ENCODE results near the gene CTDSPL.

The CTDSPL gene

GRCh38 chr3:37899711-37900306 is 38.1 kb downstream of the CTDSPL start:
- TF ChIP-seq CTCF (IDR thresholded peaks at IDR 0.05; ENCODE audit: insufficient read depth, missing control alignments): no peak
- DNase-seq (ENCODE audit: insufficient read length, low spot score) (no peak), FAIRE-seq (no peak)

- no peak for DNase-seq (ENCODE audit: insufficient read length, low spot score)
- FAIRE-seq: no peak
- TF ChIP-seq CTCF (IDR thresholded peaks at IDR 0.05; ENCODE audit: insufficient read depth, missing control alignments): no peak
These were observed 40.0 kb downstream of the CTDSPL start for GRCh38 chr3:37901721-37902120.

- DNase-seq (ENCODE audit: insufficient read length, low spot score) (no peak), FAIRE-seq (no peak)
- TF ChIP-seq CTCF (IDR thresholded peaks at IDR 0.05; ENCODE audit: insufficient read depth, missing control alignments): no peak
These were observed 41.0 kb downstream of the CTDSPL start for GRCh38 chr3:37902674-37903073.

- no peak for FAIRE-seq
These were observed 41.6 kb downstream of the CTDSPL start for GRCh38 chr3:37903320-37903719.

GRCh38 chr3:37903734-37904133 is 42.1 kb downstream of the CTDSPL start:
- DNase-seq (ENCODE audit: insufficient read length, low spot score): no peak
- FAIRE-seq: no peak
- TF ChIP-seq CTCF (IDR thresholded peaks at IDR 0.05; ENCODE audit: insufficient read depth, missing control alignments): no peak

More at GRCh38 chr3:37903320-37903719, 41.6 kb downstream of the CTDSPL start:
- no peak for DNase-seq (ENCODE audit: insufficient read length, low spot score)
- TF ChIP-seq CTCF (IDR thresholded peaks at IDR 0.05; ENCODE audit: insufficient read depth, missing control alignments): no peak

- FAIRE-seq (no peak), DNase-seq (ENCODE audit: insufficient read length, low spot score) (no peak)
- TF ChIP-seq CTCF (IDR thresholded peaks at IDR 0.05; ENCODE audit: insufficient read depth, missing control alignments): no peak
These were observed 42.9 kb downstream of the CTDSPL start for GRCh38 chr3:37904601-37905000.

GRCh38 chr3:37905346-37905745 is 43.7 kb downstream of the CTDSPL start:
- FAIRE-seq: no peak
- TF ChIP-seq CTCF (IDR thresholded peaks at IDR 0.05; ENCODE audit: insufficient read depth, missing control alignments): no peak
- no peak for DNase-seq (ENCODE audit: insufficient read length, low spot score)
